T-helper 1 cell (primary cell): Measurements from ENCODE around the gene RALGPS1.

Experiments used
- DNase-seq, 5 donors: peaks; one replicate each; pipeline ENCODE4 v3.0.0-alpha.2; 2012 to 2020

The RALGPS1 gene

GRCh38 chr9:127197186-127197860, 282.7 kb downstream of the RALGPS1 start:
- no peak for DNase-seq

GRCh38 chr9:127197861-127198430, 283.4 kb downstream of the RALGPS1 start:
- no peak for DNase-seq

GRCh38 chr9:127198587-127198986, 284.0 kb downstream of the RALGPS1 start:
- DNase-seq, result no peak

DNA sequence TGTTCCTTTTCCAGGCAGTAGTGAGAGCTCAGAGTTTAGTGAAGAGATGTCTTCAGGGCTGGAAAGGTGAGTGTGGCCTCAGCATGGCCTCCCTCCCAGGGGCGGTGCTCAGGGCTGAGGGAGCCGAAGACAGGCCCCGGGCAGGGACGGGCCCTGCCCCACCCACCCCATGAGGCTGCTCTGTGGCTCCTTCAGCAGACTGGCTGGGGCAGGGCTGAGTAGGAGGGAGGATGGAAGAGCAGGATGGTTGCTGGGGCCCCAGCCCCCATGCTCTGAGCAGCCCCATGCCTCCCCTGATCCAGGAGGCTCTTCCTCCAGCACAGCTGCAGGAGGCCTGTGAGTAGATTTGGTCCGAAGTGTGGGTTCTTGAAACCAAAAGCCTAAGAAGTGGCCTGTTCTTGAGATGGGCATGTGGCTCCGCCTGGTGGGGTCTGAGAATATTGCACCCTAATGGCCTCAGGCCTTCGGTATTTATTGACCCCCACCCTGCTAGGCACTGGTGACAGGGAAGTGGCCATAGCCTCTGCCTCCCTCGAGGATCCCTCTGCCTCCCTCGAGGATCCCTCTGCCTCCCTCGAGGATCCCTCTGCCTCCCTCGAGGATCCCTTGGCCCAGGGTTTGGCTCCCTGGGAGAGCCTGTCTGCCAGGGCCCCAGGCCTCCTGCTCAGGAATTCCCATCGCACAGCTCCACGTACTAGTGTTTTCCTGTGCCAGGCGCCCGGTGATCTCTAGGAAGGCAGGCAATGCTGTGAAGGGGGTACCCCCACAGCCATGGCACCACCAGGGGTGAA, 284.6 kb downstream of the RALGPS1 start:
- DNase-seq, result peak; percentile 32 to 80 (median 58)

DNA sequence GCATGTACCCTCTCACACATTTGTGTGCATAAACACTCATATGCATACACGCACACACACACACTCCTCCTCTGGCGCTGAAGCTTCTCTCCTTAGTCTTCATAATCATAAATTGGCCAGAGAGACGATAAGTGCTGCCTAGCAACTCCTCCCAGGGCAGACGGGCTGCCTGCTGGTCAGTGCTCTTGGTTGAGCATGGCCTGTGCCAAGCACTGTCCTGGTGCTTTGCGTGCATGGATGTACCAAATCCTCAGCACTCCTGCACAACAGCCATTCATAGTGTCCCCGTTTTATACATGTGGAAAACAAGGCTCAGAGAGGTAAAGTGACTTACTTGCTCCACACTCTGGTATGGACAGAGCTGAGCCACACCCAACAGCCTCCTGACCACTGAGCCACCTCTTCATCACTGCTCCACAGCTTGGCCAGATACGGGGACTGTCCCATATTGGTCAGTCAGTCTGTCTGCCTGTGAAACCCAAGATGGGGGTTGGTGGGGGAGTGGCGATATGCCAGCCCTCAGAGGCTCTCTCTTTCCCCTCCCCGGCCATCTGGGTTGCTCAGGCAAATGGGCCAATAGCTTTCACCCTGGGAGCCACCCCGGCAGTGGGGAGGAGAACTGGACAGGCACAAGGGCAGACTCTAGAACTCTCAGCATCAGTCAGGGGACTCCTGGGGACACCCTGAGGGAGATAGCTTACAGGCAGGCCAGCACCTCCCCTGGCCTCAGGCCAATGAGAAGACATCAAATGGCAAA, 285.7 kb downstream of the RALGPS1 start:
- DNase-seq, result no peak

GRCh38 chr9:127201071-127201541, 286.5 kb downstream of the RALGPS1 start:
- DNase-seq, result no peak

DNA sequence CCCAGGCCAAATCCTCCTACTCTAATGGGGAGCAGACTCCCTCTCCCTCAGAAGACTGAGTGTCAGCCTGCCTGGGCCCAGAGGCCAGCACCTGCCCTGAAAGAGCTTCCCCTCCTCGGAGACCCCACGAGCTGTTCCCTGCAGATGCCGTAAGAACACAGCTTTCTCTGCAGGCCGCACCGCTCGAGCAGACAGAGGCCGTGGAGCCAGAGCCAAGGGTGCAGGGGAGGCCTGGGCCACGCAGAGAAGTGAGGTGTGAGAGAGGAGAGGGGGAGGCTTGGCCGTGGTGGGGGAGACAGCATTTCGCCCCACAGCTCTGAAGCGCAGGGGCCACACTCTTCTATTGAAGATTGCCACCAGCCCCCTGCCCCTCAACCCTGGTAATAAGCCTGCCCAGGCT, 287.1 kb downstream of the RALGPS1 start:
- DNase-seq, result no peak

GRCh38 chr9:127202461-127203169, 288.0 kb downstream of the RALGPS1 start:
- DNase-seq, result no peak

- no peak for DNase-seq
Observed at GRCh38 chr9:127203681-127204327, 289.2 kb downstream of the RALGPS1 start.

GRCh38 chr9:127204771-127205470, 290.3 kb downstream of the RALGPS1 start:
- DNase-seq, result no peak

DNA sequence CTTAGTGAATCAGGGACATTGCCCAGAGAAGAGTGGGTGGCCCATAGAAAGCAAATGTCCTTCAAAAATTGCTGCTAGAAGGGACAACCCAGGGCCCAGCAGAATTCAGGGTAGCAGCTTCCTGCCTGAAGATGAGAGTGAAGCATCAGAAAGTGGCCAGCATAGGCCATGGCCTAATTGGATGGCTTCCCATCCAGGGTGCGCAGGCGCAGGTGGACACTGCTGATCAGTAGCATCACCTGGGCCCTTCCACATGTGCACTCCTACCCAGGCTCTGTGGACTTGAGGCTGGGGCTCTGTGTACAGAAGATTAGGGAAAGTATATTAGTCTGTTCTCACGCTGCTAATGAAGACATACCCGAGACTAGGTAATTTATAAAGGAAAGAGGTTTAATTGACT, 291.4 kb downstream of the RALGPS1 start:
- DNase-seq, result no peak

DNA sequence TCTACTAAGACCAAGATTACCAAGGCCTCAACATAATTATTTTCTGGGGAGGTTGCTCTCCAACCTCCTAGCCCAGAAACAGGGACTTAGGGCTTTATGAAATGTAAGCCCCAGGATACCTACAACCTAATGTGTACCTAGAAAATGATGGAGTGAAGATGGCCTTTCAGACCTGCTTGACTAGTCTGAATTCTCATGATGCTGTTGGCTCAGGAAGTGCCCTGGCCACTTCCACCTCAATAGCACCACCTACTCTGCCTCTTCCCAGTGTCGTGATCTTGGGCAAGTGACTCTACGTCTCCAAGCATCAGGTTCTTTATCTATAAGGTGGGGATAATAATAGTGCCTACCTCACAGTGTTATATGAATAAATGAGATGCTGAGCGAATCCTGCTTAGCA, 292.1 kb downstream of the RALGPS1 start:
- DNase-seq, result no peak

DNA sequence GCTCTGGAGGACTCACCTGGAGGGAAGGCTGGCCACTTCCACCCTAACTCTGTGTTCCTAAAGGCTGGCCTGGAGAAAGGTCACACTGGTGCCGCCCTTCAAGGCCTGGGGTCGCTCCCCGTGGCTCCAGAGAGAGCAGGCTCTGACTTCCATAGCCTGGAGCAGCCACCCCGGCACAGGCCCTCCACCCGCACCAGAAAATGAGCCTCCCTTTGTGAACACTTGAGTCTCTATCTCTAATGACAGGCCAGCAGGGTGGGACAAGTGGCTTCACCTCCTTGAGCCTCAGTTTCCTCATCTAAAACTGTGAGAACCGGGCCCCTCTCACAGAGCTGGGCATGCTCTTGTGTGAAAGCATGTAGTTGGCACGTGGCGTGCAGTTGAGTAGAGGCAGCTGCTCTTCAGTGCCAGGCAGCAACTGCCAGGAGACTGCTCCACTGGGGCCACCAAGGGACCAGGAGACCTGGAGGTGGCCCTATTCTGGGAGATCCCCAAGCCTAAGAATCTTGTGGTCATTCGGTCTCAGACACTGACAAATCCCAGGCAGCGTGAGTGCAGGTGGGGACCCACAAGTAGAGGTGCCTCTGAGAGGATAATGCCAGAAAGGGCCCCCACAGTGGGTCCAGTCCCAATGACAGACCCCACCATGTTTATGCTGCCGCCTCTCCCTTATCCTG, 293.3 kb downstream of the RALGPS1 start:
- no peak for DNase-seq

DNA sequence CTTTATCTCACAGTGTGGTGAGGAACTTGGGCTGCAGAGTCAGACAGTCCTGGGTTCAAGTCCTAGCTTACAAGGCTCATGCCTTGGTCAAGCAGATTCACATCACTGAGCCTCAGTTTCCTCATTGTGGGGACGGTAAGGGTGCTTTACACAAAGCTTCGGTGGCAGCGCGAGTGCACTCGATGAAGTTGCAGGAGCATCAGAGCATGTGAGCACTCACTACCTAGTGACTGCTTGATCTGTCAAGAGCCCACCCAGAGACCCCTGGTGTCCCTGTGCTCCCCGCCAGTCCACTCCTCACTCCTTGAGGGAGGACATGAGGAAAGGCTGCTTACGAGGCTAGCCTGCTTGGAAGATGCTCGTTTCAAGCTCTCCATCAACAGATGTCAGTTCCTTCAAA, 293.8 kb downstream of the RALGPS1 start:
- DNase-seq, result no peak

- no peak for DNase-seq
Observed at GRCh38 chr9:127209220-127209619, 294.6 kb downstream of the RALGPS1 start.

GRCh38 chr9:127209948-127210640, 295.5 kb downstream of the RALGPS1 start:
- no peak for DNase-seq

DNA sequence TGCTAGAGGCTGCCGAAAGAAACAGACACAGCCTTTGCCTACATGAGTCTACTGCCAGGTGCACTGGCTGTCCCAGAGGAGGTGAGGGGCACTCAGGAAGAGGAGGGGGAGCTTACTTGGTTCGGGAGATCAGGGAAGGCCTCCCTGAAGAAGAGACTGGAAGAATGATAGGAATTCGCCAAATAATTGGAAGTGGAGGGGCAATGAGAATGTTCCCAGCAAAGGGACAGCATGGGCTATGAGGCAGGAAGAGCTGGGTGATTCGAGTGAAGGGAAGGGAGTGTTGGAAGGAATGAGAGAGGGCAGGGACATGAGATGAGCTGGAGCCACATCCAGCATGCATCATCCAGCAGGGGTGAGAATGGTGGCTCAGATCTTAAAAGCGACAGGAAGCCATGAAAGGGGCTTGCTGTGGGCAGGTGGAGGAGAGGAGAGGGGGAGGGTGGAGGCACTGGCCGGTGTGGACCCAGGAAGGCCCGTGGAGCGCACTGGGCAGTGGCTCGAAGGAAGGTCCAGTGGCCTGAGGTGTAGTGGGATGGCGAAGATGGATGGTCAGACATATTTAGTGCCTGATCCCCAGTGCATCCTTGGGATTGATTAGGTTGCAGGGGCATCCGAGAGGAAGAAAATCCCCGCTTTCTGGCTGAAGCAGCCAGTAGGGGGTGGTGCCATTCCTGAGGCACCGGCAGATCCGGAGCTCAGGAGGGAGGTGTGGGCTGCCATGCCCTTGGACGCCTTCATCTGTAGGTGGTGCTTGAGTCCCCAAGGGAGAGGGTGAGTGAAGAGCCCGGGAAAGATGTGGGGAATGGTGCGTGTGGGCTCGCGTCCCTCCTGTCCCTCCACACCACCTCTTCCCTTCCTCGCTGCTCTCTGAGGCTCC, 296.5 kb downstream of the RALGPS1 start:
- DNase-seq, result no peak

DNA sequence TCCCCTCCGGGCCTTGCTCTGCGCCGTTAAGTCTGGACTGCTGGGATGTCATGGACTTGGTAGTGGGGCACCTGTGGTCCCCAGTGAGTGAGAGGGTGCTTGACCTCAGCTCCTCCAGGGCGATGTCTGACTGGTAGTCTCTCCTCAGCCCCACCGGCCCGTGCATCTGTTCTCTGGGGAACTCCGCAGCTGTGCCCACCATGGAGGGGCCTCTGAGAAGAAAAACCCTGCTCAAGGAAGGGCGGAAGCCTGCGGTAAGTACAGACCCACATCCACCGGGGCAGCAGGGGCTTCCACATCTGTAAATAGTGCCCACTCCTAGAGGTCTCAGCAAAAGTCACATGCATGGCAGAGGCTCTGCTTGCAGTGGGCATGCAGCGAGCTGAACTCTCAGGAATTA, 297.4 kb downstream of the RALGPS1 start:
- no peak for DNase-seq

DNA sequence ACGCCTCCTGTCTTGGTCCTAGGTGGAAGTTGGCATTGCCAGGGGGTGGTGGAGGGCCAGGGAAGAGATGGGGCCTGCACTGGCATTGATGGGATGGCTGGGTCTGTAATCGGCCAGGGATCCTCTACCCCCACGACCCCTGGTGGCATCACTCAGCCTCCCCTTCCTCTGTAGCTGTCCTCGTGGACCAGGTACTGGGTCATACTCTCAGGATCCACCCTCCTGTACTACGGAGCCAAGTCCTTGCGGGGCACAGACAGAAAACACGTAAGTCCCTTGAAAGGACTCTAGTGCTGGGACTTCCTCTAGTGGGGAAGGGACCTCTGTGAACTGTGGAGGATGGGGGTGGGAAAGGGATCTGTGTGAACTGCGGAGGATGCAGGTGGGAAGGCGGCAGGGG, 297.9 kb downstream of the RALGPS1 start:
- no peak for DNase-seq
